HCT116 (cell line): Measurements from ENCODE around the gene BABAM2.

Source experiments
- CEBPB ChIP-seq: IDR thresholded peaks from 2 replicates; pipeline ENCODE4 v1.6.1; 2012; ENCODE audit warnings: low read depth
- CTCF ChIP-seq, 3 experiments: fragments of 200-600 bp in 1 of 3; sonication (generic) in 1 of 3; IDR thresholded peaks in 2 of 3; conservative IDR thresholded peaks in 1 of 3; 2 replicates each; pipeline ENCODE4 v1.5.1; 2012 to 2017; ENCODE audit warnings: low read depth in 2 of 3, low read length in 2 of 3, antibody characterized with exemption in 1 of 3, borderline replicate concordance in 1 of 3, control low read depth in 1 of 3, mild to moderate bottlenecking in 1 of 3, mixed read lengths in 1 of 3, mixed run types in 1 of 3, moderate library complexity in 1 of 3; ENCODE audit not compliant: insufficient read depth in 1 of 3
- EGR1 ChIP-seq: IDR thresholded peaks from 2 replicates; pipeline ENCODE4 v1.6.1; 2012; ENCODE audit warnings: low read depth
- EZH2 ChIP-seq: fragments of 200-600 bp; sonication (generic); IDR thresholded peaks from 2 replicates; pipeline ENCODE4 v1.6.1; 2017; ENCODE audit warnings: antibody characterized with exemption, mixed run types
- EZH2phosphoT487 ChIP-seq: fragments of 200-600 bp; IDR thresholded peaks from 2 replicates; pipeline ENCODE4 v1.6.1; 2018; ENCODE audit warnings: antibody characterized with exemption, borderline replicate concordance
- MAX ChIP-seq: IDR thresholded peaks from 2 replicates; pipeline ENCODE4 v1.6.1; 2012
- POLR2A ChIP-seq: IDR thresholded peaks from 2 replicates; pipeline ENCODE4 v1.7.0; 2011; ENCODE audit warnings: borderline replicate concordance; ENCODE audit not compliant: insufficient read depth, insufficient read length; ENCODE audit errors: extremely low read depth
- POLR2AphosphoS5 ChIP-seq: IDR thresholded peaks from 2 replicates; pipeline ENCODE4 v1.6.1; 2011; ENCODE audit warnings: mild to moderate bottlenecking, low read depth, low read length, moderate library complexity
- RAD21 ChIP-seq: IDR thresholded peaks from 2 replicates; pipeline ENCODE4 v1.6.1; 2012; ENCODE audit warnings: low read depth, mild to moderate bottlenecking
- REST ChIP-seq: IDR thresholded peaks from 2 replicates; pipeline ENCODE4 v1.6.1; 2012; ENCODE audit warnings: low read depth
- SP1 ChIP-seq: IDR thresholded peaks from 2 replicates; pipeline ENCODE4 v1.6.1; 2012; ENCODE audit warnings: low read depth
- TCF7L2 ChIP-seq: IDR thresholded peaks from 2 replicates; pipeline ENCODE4 v1.7.0; 2011; ENCODE audit warnings: borderline replicate concordance, inconsistent platforms; ENCODE audit not compliant: insufficient read depth, insufficient read length; ENCODE audit errors: extremely low read depth
- ZNF274 ChIP-seq: fragments of 200-500 bp; sonication (Bioruptor generic); IDR thresholded peaks from 2 replicates; pipeline ENCODE4 v1.6.1; 2014; ENCODE audit warnings: mild to moderate bottlenecking, low read depth, low read length, inconsistent platforms

GRCh38 chr2:28294451-28294850 is 403.9 kb downstream of the BABAM2 start:
- TF ChIP-seq CTCF (IDR thresholded peaks at IDR 0.05 in 2 of 3, conservative IDR thresholded peaks at IDR 0.05 in 1 of 3; ENCODE audit: borderline replicate concordance in 1 of 3, insufficient read depth in 1 of 3, low read depth in 2 of 3, low read length in 2 of 3) (no peak), MAX (no peak), SP1 (no peak), POLR2AphosphoS5 (no peak), REST (no peak), EZH2 (no peak), POLR2A (no peak), EGR1 (no peak), RAD21 (no peak), ZNF274 (no peak), TCF7L2 (no peak), EZH2phosphoT487 (no peak), CEBPB (no peak)
